NCI-H187 treated with DMSO at 0.1 percent for 48 hours (cell line): ENCODE data around the gene SLC15A2.
"Not testable (repeated sequence)": the region's sequence is repeated elsewhere in the genome, so short reads cannot be mapped to it uniquely, and the experiment has no call there.

Source experiments
- DNase-seq: peaks from one replicate; lab custom pipeline; 2025; lab: John Stamatoyannopoulos, UW

SLC15A2 gene

GRCh38 chr3:121924734-121925133 is 30.5 kb downstream of the SLC15A2 start:
- no peak for DNase-seq

- DNase-seq = no peak
Measured at GRCh38 chr3:121926380-121926779, 32.2 kb downstream of the SLC15A2 start.

GRCh38 chr3:121938141-121938855 is 44.1 kb downstream of the SLC15A2 start:
- not testable (repeated sequence) for DNase-seq

- no peak for DNase-seq
Measured at GRCh38 chr3:121941592-121941991, 47.4 kb downstream of the SLC15A2 start.

GRCh38 chr3:121942116-121942786 is 48.0 kb downstream of the SLC15A2 start:
- no peak for DNase-seq

GRCh38 chr3:121943431-121943830 is 49.2 kb downstream of the SLC15A2 start:
- no peak for DNase-seq

GRCh38 chr3:121948641-121949040 is 54.4 kb downstream of the SLC15A2 start:
- no peak for DNase-seq

- no peak for DNase-seq
Measured at GRCh38 chr3:121951291-121951919, 57.2 kb downstream of the SLC15A2 start.

GRCh38 chr3:121956363-121956762 is 62.2 kb downstream of the SLC15A2 start:
- DNase-seq = no peak

- no peak for DNase-seq
Measured at GRCh38 chr3:121957674-121958415, 63.6 kb downstream of the SLC15A2 start.

GRCh38 chr3:121958801-121959200 is 64.6 kb downstream of the SLC15A2 start:
- no peak for DNase-seq

GRCh38 chr3:121961283-121961682 is 67.1 kb downstream of the SLC15A2 start:
- no peak for DNase-seq

- no peak for DNase-seq
Measured at GRCh38 chr3:121962443-121962842, 68.2 kb downstream of the SLC15A2 start.

GRCh38 chr3:121963608-121964007 is 69.4 kb downstream of the SLC15A2 start:
- no peak for DNase-seq

- DNase-seq = no peak
Measured at GRCh38 chr3:121969631-121970030, 75.4 kb downstream of the SLC15A2 start.

- DNase-seq = no peak
Measured at GRCh38 chr3:121970047-121970446, 75.8 kb downstream of the SLC15A2 start.

- no peak for DNase-seq
Measured at GRCh38 chr3:121974601-121975111, 80.5 kb downstream of the SLC15A2 start.

- DNase-seq = no peak
Measured at GRCh38 chr3:121975702-121976302, 81.6 kb downstream of the SLC15A2 start.

GRCh38 chr3:121976727-121977126 is 82.5 kb downstream of the SLC15A2 start:
- DNase-seq = no peak

- DNase-seq = no peak
Measured at GRCh38 chr3:121979246-121979645, 85.0 kb downstream of the SLC15A2 start.

GRCh38 chr3:121979734-121980449 is 85.7 kb downstream of the SLC15A2 start:
- DNase-seq = no peak
